Trophoblast cell (in vitro differentiated cells and primary cell): ENCODE data around the gene SARNP.

Experiments
- DNase-seq, 2 donors: peaks; one replicate each; pipeline ENCODE4 v3.0.0-alpha.2; 2016
- H2AFZ ChIP-seq: 2 replicates; pipeline ENCODE4 v1.6.1; 2013; ENCODE audit warnings: low read length, moderate library complexity, mild to moderate bottlenecking; ENCODE audit not compliant: insufficient read depth, poor library complexity
- H2AK5ac ChIP-seq: 2 replicates; pipeline ENCODE4 v1.6.1; 2013; ENCODE audit warnings: mild to moderate bottlenecking, low read length
- H2BK120ac ChIP-seq: 2 replicates; pipeline ENCODE4 v1.6.1; 2013; ENCODE audit warnings: low read length, mild to moderate bottlenecking, moderate library complexity; ENCODE audit not compliant: insufficient read depth, poor library complexity
- H2BK12ac ChIP-seq: 2 replicates; pipeline ENCODE4 v1.6.1; 2013; ENCODE audit warnings: mild to moderate bottlenecking, low read length, moderate library complexity
- H2BK5ac ChIP-seq: 2 replicates; pipeline ENCODE4 v1.6.1; 2013; ENCODE audit warnings: low read length, low read depth, moderate library complexity, mild to moderate bottlenecking; ENCODE audit not compliant: poor library complexity
- H3K14ac ChIP-seq: 2 replicates; pipeline ENCODE4 v1.6.1; 2013; ENCODE audit warnings: mild to moderate bottlenecking, low read length
- H3K18ac ChIP-seq: 2 replicates; pipeline ENCODE4 v1.6.1; 2013; ENCODE audit warnings: mild to moderate bottlenecking, low read length
- H3K23ac ChIP-seq: 2 replicates; pipeline ENCODE4 v1.6.1; 2013; ENCODE audit warnings: low read length
- H3K27ac ChIP-seq: 2 replicates; pipeline ENCODE4 v1.5.1; 2013; ENCODE audit warnings: low read depth, mild to moderate bottlenecking, inconsistent platforms, low read length, moderate library complexity
- H3K27me3 ChIP-seq: 2 replicates; pipeline ENCODE4 v1.6.1; 2013; ENCODE audit warnings: inconsistent platforms, mild to moderate bottlenecking, low read length, moderate library complexity; ENCODE audit not compliant: insufficient read depth
- H3K36me3 ChIP-seq, 2 experiments: 1 replicate in 1 of 2; 2 replicates in 1 of 2; pipeline ENCODE4 v1.6.1; 2013; ENCODE audit warnings: low read length in 2 of 2, mild to moderate bottlenecking in 2 of 2, moderate library complexity in 1 of 2; ENCODE audit not compliant: insufficient read depth in 2 of 2, control insufficient read depth in 1 of 2
- H3K4ac ChIP-seq: 2 replicates; pipeline ENCODE4 v1.6.1; 2013; ENCODE audit warnings: low read depth, mild to moderate bottlenecking, low read length, moderate library complexity
- H3K4me1 ChIP-seq, 2 experiments: 1 replicate in 1 of 2; 2 replicates in 1 of 2; pipeline ENCODE4 v1.6.1; 2013; ENCODE audit warnings: low read length in 2 of 2, mild to moderate bottlenecking in 2 of 2, moderate library complexity in 1 of 2; ENCODE audit not compliant: insufficient read depth in 2 of 2, control insufficient read depth in 1 of 2
- H3K4me2 ChIP-seq: 2 replicates; pipeline ENCODE4 v1.6.1; 2013; ENCODE audit warnings: inconsistent platforms, mild to moderate bottlenecking, low read length, moderate library complexity
- H3K4me3 ChIP-seq: 2 replicates; pipeline ENCODE4 v1.5.1; 2013; ENCODE audit warnings: mild to moderate bottlenecking, low read depth, low read length, inconsistent platforms
- H3K79me1 ChIP-seq: one replicate; pipeline ENCODE4 v1.6.1; 2013; ENCODE audit warnings: low read length
- H3K79me2 ChIP-seq: 2 replicates; pipeline ENCODE4 v1.6.1; 2013; ENCODE audit warnings: low read length, mild to moderate bottlenecking; ENCODE audit not compliant: control insufficient read depth, insufficient read depth, poor library complexity
- H3K9ac ChIP-seq: 2 replicates; pipeline ENCODE4 v1.6.1; 2013; ENCODE audit warnings: mild to moderate bottlenecking, low read length
- H3K9me3 ChIP-seq: 2 replicates; pipeline ENCODE4 v1.6.1; 2013; ENCODE audit warnings: low read depth, mild to moderate bottlenecking, control low read depth, inconsistent platforms, low read length; ENCODE audit not compliant: insufficient read depth
- H4K12ac ChIP-seq: 2 replicates; pipeline ENCODE4 v1.6.1; 2013; ENCODE audit warnings: low read depth, mild to moderate bottlenecking, low read length, moderate library complexity
- H4K8ac ChIP-seq: 2 replicates; pipeline ENCODE4 v1.6.1; 2013; ENCODE audit warnings: low read depth, mild to moderate bottlenecking, low read length, moderate library complexity
- H4K91ac ChIP-seq: one replicate; pipeline ENCODE4 v1.6.1; 2013; ENCODE audit warnings: low read depth, mild to moderate bottlenecking, low read length, moderate library complexity
- WGBS: extraction: QIAGEN DNeasy Blood & Tissue Kit; methylation state at CpG from one replicate; pipeline ENCODE4 v1.1.7; 2013; ENCODE audit warnings: missing lambda C conversion rate; ENCODE audit not compliant: insufficient read length, insufficient coverage; ENCODE audit errors: extremely low coverage; 5-methylcytosine and 5-hydroxymethylcytosine counted together

The SARNP gene

DNA sequence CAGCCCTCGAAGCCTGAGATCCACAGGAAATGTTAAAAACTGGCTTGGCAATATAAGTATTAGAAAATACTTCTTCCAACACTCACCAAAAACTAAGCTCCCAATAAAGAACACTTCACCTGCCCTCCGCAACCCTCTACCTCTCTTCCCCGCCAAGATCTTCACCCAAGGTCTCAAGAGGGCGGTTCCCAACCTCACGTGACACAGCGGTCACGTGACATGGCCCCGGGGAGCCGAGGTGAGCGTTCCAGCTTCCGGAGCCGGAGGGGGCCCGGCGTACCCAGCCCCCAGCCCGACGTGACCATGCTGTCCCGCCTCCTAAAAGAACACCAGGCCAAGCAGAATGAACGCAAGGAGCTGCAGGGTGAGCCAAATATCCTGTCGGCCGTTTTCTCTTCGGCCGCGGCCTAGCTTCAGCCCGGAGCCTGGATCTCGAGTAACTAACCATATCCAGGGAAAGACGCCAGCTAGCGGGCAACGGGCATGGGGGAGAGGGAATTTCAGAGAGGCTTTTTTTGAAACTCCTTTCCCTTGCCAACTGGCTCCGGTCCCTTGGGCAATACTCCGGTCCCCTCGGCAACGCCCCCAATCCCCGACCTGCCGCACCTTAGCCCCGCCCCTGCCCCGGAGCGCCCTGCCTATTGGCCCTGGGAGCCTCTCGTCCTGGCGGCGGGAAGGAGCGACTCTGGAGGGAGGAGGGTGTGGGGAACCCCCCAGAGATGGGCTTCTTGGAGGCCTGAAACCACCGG is 101.5 kb downstream of the SARNP start, which contains the start of gene BLOC1S1:
Gene BLOC1S1 (plus strand): TSS at position 214 of the 749 bp plus-strand sequence. CDS start 6 bp downstream, at position 220.
- Histone ChIP-seq H3K27me3 (no peaks in the 10 kb centered on the region), H3K23ac (no peak within 1 kb of the TSS), H3K9me3 (peaks cover 2% of the 10 kb centered on the region), H3K36me3 (peaks cover 0 to 4% of the 10 kb centered on the region in 2 experiments), H3K79me1 (peaks cover 8% of the 10 kb centered on the region), H2BK5ac (peak within 1 kb of the TSS; percentile 43), H4K91ac (peak within 1 kb of the TSS; percentile 70), H2BK120ac (peak within 1 kb of the TSS; percentile 35), H3K4ac (no peak within 1 kb of the TSS), H3K4me1 (peaks cover 16 to 20% of the 10 kb centered on the region in 2 experiments), H3K18ac (peak within 1 kb of the TSS; percentile 27), H4K12ac (peak within 1 kb of the TSS; percentile 45), H4K8ac (peak within 1 kb of the TSS; percentile 80), H3K9ac (peak within 1 kb of the TSS; percentile 85), H3K79me2 (no peaks in the 10 kb centered on the region), H3K4me2 (peak within 1 kb of the TSS; percentile 93), H2AK5ac (peak within 1 kb of the TSS; percentile 3), H2AFZ (peak within 1 kb of the TSS; percentile 74), H3K14ac (peak within 1 kb of the TSS; percentile 18), H3K4me3 (peak within 1 kb of the TSS; percentile 78), H2BK12ac (no peak within 1 kb of the TSS), H3K27ac (peak within 1 kb of the TSS; percentile 90)
- DNase-seq, result peak; percentile 93 to 98
- no CpG with 5 or more reads among the region's 42 CpGs for WGBS

DNA sequence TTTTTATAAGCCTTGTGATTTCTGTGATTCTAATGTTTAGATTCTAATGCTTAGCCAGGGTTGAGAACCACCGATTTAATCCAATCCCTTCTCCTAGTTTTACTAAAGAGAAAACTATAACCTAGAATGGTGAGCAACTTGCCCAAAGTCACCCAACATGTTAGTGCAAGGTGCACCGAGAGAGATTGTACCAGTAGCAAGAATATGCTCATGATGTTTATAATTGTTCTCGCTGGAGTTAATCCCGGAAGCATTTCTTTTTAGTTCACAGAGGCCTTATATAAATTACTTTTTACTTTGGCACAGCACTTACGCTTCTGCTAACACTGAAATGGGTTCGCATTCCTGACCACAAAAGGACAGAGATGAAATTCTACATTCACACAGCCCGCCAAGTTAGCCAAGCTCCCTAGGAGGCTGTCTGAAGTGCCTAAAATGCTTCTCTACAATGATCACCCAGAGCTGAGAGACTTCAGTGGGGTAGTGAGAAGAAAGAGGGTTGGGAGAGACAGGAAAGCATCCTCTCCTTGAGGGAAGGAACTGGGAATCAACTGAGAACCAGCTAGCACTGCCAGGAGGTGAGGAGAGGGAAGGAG is 102.3 kb downstream of the SARNP start:
- Histone ChIP-seq H3K27me3 (no peaks in the 10 kb centered on the region), H3K4me2 (peak overlapping the region; percentile 93), H3K9ac (no peak overlapping the region), H2BK12ac (no peak overlapping the region), H3K79me1 (peaks cover 8% of the 10 kb centered on the region), H3K9me3 (peaks cover 2% of the 10 kb centered on the region), H3K4ac (no peak overlapping the region), H2AK5ac (no peak overlapping the region), H4K12ac (peak overlapping the region; percentile 34), H2BK5ac (no peak overlapping the region), H4K91ac (no peak overlapping the region), H3K4me3 (no peak overlapping the region), H3K27ac (no peak overlapping the region), H3K4me1 (peaks cover 16 to 20% of the 10 kb centered on the region in 2 experiments), H3K79me2 (no peaks in the 10 kb centered on the region), H3K36me3 (peaks cover 0 to 4% of the 10 kb centered on the region in 2 experiments), H4K8ac (peak overlapping the region; percentile 80), H2BK120ac (no peak overlapping the region), H3K23ac (no peak overlapping the region), H3K18ac (no peak overlapping the region), H2AFZ (peak overlapping the region; percentile 48), H3K14ac (no peak overlapping the region)
- no CpG with 5 or more reads among the region's 7 CpGs for WGBS
- DNase-seq, result no peak

- H3K4me3 ChIP-seq, result no peak overlapping the region
- no peak overlapping the region for H2BK5ac ChIP-seq
- no peak overlapping the region for H3K18ac ChIP-seq
- peaks cover 16 to 20% of the 10 kb centered on the region in 2 experiments for H3K4me1 ChIP-seq
- H3K4me2 ChIP-seq, result no peak overlapping the region
- H2AK5ac ChIP-seq, result no peak overlapping the region
- H4K8ac ChIP-seq, result no peak overlapping the region
- H3K9me3 ChIP-seq, result no peaks in the 10 kb centered on the region
- no peak overlapping the region for H3K4ac ChIP-seq
- peaks cover 0 to 1% of the 10 kb centered on the region in 2 experiments for H3K36me3 ChIP-seq
- H2BK12ac ChIP-seq, result no peak overlapping the region
- H3K23ac ChIP-seq, result no peak overlapping the region
- H2BK120ac ChIP-seq, result no peak overlapping the region
- no peak overlapping the region for H4K12ac ChIP-seq
- no peak overlapping the region for H3K27ac ChIP-seq
- no peak overlapping the region for H3K9ac ChIP-seq
- peak in 1 of 2 donors; percentile 40 for DNase-seq
- H3K14ac ChIP-seq, result no peak overlapping the region
- H4K91ac ChIP-seq, result no peak overlapping the region
- WGBS, result no CpG with 5 or more reads among the region's 2 CpGs
- no peaks in the 10 kb centered on the region for H3K79me2 ChIP-seq
- peaks cover 8% of the 10 kb centered on the region for H3K79me1 ChIP-seq
- no peak overlapping the region for H2AFZ ChIP-seq
- H3K27me3 ChIP-seq, result peaks cover 2% of the 10 kb centered on the region
Observed at GRCh38 chr12:55713721-55714120, 103.8 kb downstream of the SARNP start.

DNA sequence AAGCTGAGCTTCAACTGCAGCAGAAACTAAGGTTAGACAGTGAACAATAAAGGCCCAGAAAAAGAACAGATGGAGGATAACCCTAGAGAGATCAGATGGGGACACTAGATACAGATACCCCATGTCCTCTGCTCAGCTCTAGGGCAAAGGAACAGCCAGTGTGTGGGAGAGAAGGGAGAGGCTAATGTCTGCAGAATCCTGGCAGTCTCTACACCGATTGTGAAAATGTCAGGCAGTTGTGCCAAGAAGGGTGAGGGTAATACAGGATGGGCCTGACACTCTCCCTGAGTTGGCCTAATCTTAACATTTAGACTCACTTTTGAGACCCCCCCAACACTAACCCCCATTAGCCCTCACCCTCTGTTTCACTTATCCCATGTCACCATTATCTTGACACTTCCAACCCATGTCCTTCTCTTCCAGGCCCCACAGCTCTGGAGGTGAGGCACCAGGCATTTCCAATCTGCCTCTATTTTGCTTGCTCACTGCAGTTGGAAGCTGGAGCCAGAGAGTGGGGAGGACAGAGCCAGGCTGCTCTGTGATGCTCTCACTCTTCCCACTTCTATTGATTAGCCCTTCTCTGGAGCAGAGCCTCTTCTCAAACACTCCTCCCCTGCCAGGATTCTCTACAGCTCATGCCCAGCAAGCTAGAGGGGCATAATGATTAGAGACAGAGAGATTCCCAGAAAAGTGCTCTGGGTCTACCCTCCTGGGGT is 104.7 kb downstream of the SARNP start:
- DNase-seq, result no peak
- H4K12ac ChIP-seq, result no peak overlapping the region
- no peak overlapping the region for H3K4ac ChIP-seq
- no peaks in the 10 kb centered on the region for H3K9me3 ChIP-seq
- peaks cover 8% of the 10 kb centered on the region for H3K79me1 ChIP-seq
- WGBS, result no CpG with 5 or more reads among the region's 1 CpG
- no peak overlapping the region for H2BK120ac ChIP-seq
- H2BK12ac ChIP-seq, result no peak overlapping the region
- H3K27ac ChIP-seq, result no peak overlapping the region
- H2AFZ ChIP-seq, result no peak overlapping the region
- no peak overlapping the region for H3K18ac ChIP-seq
- H3K4me1 ChIP-seq, result peaks cover 16% of the 10 kb centered on the region in 2 experiments
- H3K27me3 ChIP-seq, result peaks cover 9% of the 10 kb centered on the region
- H4K8ac ChIP-seq, result no peak overlapping the region
- H3K4me2 ChIP-seq, result no peak overlapping the region
- no peaks in the 10 kb centered on the region for H3K79me2 ChIP-seq
- H4K91ac ChIP-seq, result no peak overlapping the region
- peaks cover 0 to under 1% of the 10 kb centered on the region in 2 experiments for H3K36me3 ChIP-seq
- H3K14ac ChIP-seq, result no peak overlapping the region
- no peak overlapping the region for H3K4me3 ChIP-seq
- H3K9ac ChIP-seq, result no peak overlapping the region
- H2BK5ac ChIP-seq, result no peak overlapping the region
- H2AK5ac ChIP-seq, result no peak overlapping the region
- no peak overlapping the region for H3K23ac ChIP-seq
